ENCODE results near the gene LGALS9C. TPM values are rescaled to one million over a fixed set of nuclear protein-coding genes. Genes with fewer than 3 reads are reported as not detected.
"Not testable (repeated sequence)": the region's sequence is repeated elsewhere in the genome, so short reads cannot be mapped to it uniquely, and the experiment has no call there.

Gene LGALS9C
- total RNA-seq, 1 experiment from 2014 or later: not detected

DNA sequence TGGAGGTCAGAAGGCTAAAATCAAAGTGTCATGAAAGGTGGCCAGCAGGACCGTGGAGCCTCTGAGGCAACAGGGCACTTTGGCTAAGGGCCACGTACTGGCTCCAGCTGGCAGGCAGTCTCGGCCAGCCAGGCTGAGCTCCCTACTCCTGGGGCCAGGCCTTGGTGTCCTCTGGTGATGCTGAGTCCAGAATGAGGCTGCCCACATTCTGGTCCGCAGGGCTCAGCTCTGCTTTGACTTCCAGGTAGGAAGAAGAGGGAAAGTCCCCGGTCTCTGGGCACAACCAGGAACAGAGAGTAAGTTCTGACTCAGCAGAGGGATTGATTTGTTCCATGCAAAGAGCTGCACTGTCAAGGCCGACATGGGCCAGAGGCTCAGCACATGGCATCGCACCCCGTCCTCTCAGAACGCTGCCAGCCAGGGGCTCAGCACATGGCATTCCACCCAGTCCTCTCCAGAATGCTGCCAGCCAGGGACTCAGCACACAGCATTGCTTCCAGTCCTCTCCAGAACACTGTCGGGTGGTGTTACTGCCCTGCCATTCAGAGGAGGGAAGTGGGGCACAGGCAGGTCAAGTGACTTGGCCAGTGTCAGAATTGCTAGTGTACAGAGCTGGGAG is 2.5 kb downstream of the LGALS9C start:
- H2AFZ ChIP-seq (ENCODE audit: low read depth, low read length, poor library complexity, severe bottlenecking); H3K36me3 ChIP-seq (ENCODE audit: control insufficient read depth in 1 of 2, insufficient read depth in 2 of 2, low read length in 2 of 2); H4K20me1 ChIP-seq (ENCODE audit: insufficient read depth); H3K9ac ChIP-seq (ENCODE audit: low read length); CTCF ChIA-PET; H3K9me2 ChIP-seq (ENCODE audit: insufficient read depth); POLR2A ChIA-PET; H3K4me1 ChIP-seq (ENCODE audit: control insufficient read depth in 1 of 2, insufficient read depth in 2 of 2, low read length in 2 of 2); RAD21 ChIA-PET (ENCODE audit: low non-redundant PET in 1 of 2, low total read pairs in 2 of 2, uncharacterized antibody in 2 of 2, unreplicated experiment in 2 of 2); BruUV-seq (replicated peaks); H3K79me2 ChIP-seq (ENCODE audit: insufficient read depth, low read length); H3K27ac ChIP-seq (ENCODE audit: low read depth, low read length); H3K4me3 ChIP-seq (replicated peaks in 1 of 2; ENCODE audit: low read depth in 1 of 2, low read length in 2 of 2); H3K9me3 ChIP-seq (ENCODE audit: control insufficient read depth in 1 of 2, insufficient read depth in 1 of 2, low read depth in 1 of 2, low read length in 2 of 2); H3K4me2 ChIP-seq (ENCODE audit: low read length); DNase-seq (ENCODE audit: low read depth, low spot score); intact Hi-C loops (cut with micrococcal nuclease); H3K27me3 ChIP-seq (ENCODE audit: insufficient read depth, low read length); ATAC-seq: not testable (repeated sequence)

DNA sequence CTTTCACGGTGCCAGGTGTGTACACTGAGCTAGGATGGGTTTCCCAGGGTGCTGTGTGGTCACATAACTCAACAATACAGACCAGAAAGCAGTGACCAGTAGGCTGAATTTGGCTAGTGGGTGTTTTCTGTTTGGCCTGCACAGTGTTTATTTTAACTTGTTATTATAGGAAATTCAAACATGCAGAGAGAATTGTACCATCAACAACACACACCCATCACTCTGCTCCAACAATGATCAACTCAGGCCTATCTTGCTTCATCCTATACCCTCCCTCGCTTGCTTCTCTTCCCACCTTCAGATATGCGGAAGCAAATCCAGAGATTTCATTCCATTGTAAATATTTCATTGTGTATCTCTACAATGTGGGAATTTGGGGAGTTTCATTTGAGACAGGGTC is 5.2 kb downstream of the LGALS9C start:
- RAD21 ChIA-PET (ENCODE audit: low non-redundant PET in 1 of 2, low total read pairs in 2 of 2, uncharacterized antibody in 2 of 2, unreplicated experiment in 2 of 2); POLR2A ChIA-PET; H3K4me1 ChIP-seq (ENCODE audit: control insufficient read depth in 1 of 2, insufficient read depth in 2 of 2, low read length in 2 of 2); intact Hi-C loops (cut with micrococcal nuclease); CTCF ChIA-PET; H3K79me2 ChIP-seq (ENCODE audit: insufficient read depth, low read length); H3K9me2 ChIP-seq (ENCODE audit: insufficient read depth); DNase-seq (ENCODE audit: low read depth, low spot score); ATAC-seq; H3K36me3 ChIP-seq (ENCODE audit: control insufficient read depth in 1 of 2, insufficient read depth in 2 of 2, low read length in 2 of 2); H4K20me1 ChIP-seq (ENCODE audit: insufficient read depth); H3K27me3 ChIP-seq (ENCODE audit: insufficient read depth, low read length); BruUV-seq (replicated peaks); H2AFZ ChIP-seq (ENCODE audit: low read depth, low read length, poor library complexity, severe bottlenecking); H3K27ac ChIP-seq (ENCODE audit: low read depth, low read length); H3K4me2 ChIP-seq (ENCODE audit: low read length); H3K9ac ChIP-seq (ENCODE audit: low read length); H3K4me3 ChIP-seq (replicated peaks in 1 of 2; ENCODE audit: low read depth in 1 of 2, low read length in 2 of 2); H3K9me3 ChIP-seq (ENCODE audit: control insufficient read depth in 1 of 2, insufficient read depth in 1 of 2, low read depth in 1 of 2, low read length in 2 of 2): not testable (repeated sequence)

DNA sequence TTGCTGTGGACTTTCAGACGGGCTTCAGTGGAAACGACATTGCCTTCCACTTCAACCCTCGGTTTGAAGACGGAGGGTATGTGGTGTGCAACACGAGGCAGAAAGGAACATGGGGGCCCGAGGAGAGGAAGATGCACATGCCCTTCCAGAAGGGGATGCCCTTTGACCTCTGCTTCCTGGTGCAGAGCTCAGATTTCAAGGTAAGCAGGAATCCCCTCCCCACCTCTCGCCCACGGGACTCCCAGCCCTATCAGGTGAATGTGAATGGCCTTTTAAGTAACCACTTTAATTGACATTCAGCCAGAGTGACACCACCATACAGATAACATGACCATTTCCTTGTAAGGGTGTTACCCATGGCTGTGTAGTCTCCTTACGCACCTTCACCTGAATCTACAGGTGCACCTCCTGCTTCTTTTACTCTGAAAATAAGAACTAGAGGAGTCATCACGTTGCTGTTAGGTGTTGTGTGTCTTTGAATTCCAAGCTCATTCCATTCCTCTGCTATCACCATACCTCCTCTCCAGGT is 9.4 kb downstream of the LGALS9C start:
- H4K20me1 ChIP-seq (ENCODE audit: insufficient read depth); intact Hi-C loops (cut with micrococcal nuclease); H3K4me2 ChIP-seq (ENCODE audit: low read length); H3K9ac ChIP-seq (ENCODE audit: low read length); DNase-seq (ENCODE audit: low read depth, low spot score); H3K79me2 ChIP-seq (ENCODE audit: insufficient read depth, low read length); H3K4me3 ChIP-seq (replicated peaks in 1 of 2; ENCODE audit: low read depth in 1 of 2, low read length in 2 of 2); H3K27me3 ChIP-seq (ENCODE audit: insufficient read depth, low read length); H3K36me3 ChIP-seq (ENCODE audit: control insufficient read depth in 1 of 2, insufficient read depth in 2 of 2, low read length in 2 of 2); H3K9me3 ChIP-seq (ENCODE audit: control insufficient read depth in 1 of 2, insufficient read depth in 1 of 2, low read depth in 1 of 2, low read length in 2 of 2); H3K4me1 ChIP-seq (ENCODE audit: control insufficient read depth in 1 of 2, insufficient read depth in 2 of 2, low read length in 2 of 2); H2AFZ ChIP-seq (ENCODE audit: low read depth, low read length, poor library complexity, severe bottlenecking); RAD21 ChIA-PET (ENCODE audit: low non-redundant PET in 1 of 2, low total read pairs in 2 of 2, uncharacterized antibody in 2 of 2, unreplicated experiment in 2 of 2); H3K27ac ChIP-seq (ENCODE audit: low read depth, low read length); POLR2A ChIA-PET; CTCF ChIA-PET; ATAC-seq; BruUV-seq (replicated peaks); H3K9me2 ChIP-seq (ENCODE audit: insufficient read depth): not testable (repeated sequence)

DNA sequence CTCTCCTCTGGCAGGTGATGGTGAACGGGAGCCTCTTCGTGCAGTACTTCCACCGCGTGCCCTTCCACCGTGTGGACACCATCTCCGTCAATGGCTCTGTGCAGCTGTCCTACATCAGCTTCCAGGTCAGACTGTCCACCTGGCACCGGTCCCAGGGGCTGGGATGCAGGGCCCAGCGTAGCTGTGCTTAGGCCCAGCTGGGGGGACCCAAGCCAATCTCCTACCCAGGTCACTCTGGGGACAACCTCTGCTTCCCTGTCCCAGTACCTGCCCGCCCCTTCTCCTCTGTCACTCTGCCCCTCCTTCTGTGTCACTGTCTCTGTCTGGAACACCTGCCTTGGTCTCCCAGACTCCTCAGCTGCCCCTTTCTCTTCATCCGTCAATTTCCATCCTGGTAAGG is 11.0 kb downstream of the LGALS9C start:
- POLR2A ChIA-PET; H3K9me3 ChIP-seq (ENCODE audit: control insufficient read depth in 1 of 2, insufficient read depth in 1 of 2, low read depth in 1 of 2, low read length in 2 of 2); H2AFZ ChIP-seq (ENCODE audit: low read depth, low read length, poor library complexity, severe bottlenecking); H3K4me2 ChIP-seq (ENCODE audit: low read length); CTCF ChIA-PET; H3K79me2 ChIP-seq (ENCODE audit: insufficient read depth, low read length); H3K4me3 ChIP-seq (replicated peaks in 1 of 2; ENCODE audit: low read depth in 1 of 2, low read length in 2 of 2); H3K27ac ChIP-seq (ENCODE audit: low read depth, low read length); H3K36me3 ChIP-seq (ENCODE audit: control insufficient read depth in 1 of 2, insufficient read depth in 2 of 2, low read length in 2 of 2); ATAC-seq; H4K20me1 ChIP-seq (ENCODE audit: insufficient read depth); RAD21 ChIA-PET (ENCODE audit: low non-redundant PET in 1 of 2, low total read pairs in 2 of 2, uncharacterized antibody in 2 of 2, unreplicated experiment in 2 of 2); DNase-seq (ENCODE audit: low read depth, low spot score); BruUV-seq (replicated peaks); H3K9ac ChIP-seq (ENCODE audit: low read length); H3K27me3 ChIP-seq (ENCODE audit: insufficient read depth, low read length); H3K9me2 ChIP-seq (ENCODE audit: insufficient read depth); H3K4me1 ChIP-seq (ENCODE audit: control insufficient read depth in 1 of 2, insufficient read depth in 2 of 2, low read length in 2 of 2); intact Hi-C loops (cut with micrococcal nuclease): not testable (repeated sequence)
